HG02852 (cell line): Measurements from ENCODE around the gene POLR3GL.
A peak's percentile ranks its signal among the peaks of the same experiment; 100 is the strongest.

Source experiments
- ATAC-seq: cut with Tn5 transposase; IDR thresholded peaks from one replicate; pipeline ENCODE4 v1.9.1; 2021; ENCODE audit warnings: mild to moderate bottlenecking, moderate library complexity; ENCODE audit not compliant: unreplicated experiment

POLR3GL gene

DNA sequence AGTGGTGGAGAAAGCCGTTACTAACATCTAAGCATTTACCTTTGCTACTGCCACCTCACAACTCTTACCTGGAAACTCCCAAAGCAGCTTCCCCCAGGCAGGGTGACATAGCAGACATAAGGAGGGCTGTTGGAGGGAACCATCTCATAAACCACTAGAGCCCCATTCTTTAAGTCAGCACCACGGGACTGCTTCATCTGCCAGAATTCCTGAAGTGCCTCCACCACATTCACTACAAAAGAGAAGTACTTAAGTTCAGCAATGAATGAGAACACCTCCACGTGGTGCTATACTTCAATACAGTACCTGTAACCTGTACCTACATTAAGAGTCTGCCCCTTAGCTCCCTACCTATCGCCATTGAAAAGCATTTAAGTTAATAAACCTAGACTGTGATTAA is 16.9 kb upstream of the POLR3GL start:
- ATAC-seq, result no peak

DNA sequence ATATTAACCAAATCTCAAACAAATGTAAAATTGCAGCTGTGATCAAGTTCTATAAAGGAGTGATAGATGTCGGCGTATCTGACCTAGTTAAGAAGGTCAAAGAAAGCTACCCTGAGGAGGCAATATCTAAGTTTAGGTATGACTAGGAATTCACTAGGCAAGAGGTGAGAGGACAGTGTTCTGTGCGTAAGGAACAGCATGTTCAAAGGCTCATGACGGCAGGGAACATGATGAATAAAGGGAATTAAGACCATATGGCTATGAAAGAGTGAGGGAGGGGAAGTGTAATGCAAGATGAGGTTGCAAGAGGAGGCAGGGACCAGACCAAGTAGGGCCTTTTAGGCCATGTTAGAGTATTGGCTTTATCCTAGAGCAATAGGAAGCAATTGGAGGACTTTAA is 15.3 kb upstream of the POLR3GL start:
- no peak for ATAC-seq

DNA sequence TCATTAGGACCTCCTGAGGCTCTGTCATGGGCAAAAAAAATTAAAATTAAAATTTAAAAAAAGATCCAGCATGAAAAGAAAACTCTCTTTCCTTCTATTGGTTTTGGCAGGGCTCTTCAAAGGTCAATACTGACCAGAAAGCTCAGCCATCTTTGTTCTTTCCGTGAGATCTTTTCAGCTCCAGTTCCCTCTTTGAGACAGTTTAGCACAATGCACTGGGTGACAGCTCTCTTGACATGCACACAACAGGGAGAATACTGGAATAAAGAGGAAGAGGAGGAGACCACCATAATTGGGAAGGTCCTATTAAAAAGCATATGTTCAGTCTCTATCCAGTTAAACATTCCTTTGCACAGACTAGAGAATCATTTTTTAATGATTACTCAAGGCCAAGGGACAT is 13.0 kb upstream of the POLR3GL start:
- no peak for ATAC-seq

DNA sequence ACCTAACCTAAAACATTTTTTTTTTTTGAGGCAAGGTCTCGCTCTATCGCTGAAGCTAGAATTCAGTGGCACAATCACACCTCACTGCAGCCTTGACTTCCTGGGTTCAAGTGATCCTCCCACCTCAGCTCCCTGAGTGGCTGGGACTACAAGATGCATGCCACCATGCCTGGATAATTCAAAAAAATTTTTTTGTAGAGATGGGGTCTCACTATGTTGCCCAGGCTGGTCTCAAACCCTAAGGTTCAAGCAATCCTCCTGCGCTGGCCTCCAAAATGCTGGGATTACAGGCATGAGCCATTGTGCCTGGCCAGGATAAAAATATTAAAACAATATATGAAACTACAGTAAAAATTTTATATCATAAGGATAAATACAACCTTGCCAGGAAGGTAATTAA is 11.6 kb upstream of the POLR3GL start:
- ATAC-seq, result no peak

DNA sequence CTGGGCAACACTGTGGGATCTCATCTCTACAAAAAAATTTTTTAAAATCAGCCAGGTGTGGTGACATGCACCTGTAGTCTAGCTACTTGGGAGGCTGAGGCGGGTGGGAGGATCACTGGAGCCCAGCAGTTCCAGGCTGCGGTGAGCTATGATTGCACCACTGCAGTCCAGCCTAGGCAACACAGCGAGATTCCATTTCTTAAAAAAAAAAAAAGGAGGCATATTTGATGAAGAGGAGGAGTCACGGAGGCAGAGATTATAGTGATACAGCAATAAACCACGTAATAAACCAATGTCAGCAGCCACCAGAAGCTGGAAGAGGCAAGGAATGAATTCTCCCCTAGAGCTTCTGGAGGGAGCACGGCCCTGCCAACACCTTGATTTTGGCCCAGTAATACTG is 10.6 kb upstream of the POLR3GL start:
- ATAC-seq, result no peak

DNA sequence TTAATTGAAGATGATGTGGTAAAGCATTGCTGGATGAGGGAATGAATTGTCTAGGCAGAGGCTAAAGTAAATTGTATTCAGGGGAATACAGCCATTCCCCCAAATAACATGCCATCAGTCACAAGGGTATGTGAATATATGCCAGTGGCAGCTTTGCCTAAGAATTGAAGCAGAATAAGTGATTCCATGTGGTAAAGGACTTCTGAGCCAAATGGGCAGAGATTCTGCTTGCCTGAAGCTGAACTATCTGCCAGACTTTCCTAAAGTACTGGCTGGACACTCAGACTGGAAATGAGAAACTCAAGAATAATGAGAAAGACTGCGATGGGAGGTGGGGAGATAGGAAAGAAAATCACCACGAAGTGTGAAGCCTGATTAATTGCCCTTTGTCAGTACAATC is 9.1 kb upstream of the POLR3GL start:
- no peak for ATAC-seq

DNA sequence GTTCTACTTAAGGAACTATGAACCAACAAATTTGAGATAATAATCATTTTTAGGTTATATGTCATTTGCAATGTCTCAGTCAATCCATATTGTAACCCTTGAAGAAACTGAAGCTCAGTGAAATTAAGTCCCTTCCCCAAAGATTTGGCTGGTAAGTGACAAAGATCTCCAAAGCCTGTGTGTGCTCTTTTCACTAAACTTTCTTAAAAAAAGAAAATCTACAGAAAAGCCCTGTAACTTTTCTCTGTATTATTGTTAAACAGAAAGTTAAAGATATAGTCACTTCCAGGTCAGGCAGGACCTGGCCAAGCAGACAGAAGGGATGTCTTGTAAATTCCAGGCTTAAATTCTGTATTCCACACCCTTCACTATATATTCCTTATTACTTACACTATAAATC is 8.1 kb upstream of the POLR3GL start:
- no peak for ATAC-seq

DNA sequence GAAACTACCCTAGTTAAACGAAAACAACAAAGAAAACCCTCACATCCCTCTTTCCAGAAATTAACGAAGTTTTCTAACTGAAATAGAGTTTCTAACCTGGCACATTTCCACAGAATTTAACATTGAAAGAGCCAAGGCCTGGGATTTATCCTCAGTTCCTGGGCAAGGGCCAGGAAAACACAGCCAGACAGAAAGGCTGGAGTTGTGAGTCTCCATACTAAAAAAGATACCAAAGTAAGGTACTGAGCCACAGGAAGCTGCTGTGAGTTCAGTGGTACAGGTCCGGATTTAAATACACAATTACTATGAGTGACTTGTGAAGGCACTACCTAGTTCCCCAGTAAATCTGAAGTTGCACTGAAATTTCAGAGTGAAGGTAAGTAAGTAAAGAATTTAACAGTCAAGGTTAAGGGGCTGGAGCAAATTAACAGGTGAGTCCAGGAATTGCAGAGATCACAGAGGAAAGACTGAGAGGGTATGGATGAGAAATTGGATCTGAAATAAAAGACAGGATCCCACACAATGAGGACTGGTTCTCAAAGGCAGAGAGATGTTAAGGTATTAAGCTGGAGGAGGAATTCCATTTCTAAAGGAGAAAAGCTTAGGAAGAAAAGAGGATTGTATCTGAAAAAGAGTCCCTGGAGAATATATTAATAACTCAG is 7.6 kb upstream of the POLR3GL start:
- ATAC-seq, result no peak

DNA sequence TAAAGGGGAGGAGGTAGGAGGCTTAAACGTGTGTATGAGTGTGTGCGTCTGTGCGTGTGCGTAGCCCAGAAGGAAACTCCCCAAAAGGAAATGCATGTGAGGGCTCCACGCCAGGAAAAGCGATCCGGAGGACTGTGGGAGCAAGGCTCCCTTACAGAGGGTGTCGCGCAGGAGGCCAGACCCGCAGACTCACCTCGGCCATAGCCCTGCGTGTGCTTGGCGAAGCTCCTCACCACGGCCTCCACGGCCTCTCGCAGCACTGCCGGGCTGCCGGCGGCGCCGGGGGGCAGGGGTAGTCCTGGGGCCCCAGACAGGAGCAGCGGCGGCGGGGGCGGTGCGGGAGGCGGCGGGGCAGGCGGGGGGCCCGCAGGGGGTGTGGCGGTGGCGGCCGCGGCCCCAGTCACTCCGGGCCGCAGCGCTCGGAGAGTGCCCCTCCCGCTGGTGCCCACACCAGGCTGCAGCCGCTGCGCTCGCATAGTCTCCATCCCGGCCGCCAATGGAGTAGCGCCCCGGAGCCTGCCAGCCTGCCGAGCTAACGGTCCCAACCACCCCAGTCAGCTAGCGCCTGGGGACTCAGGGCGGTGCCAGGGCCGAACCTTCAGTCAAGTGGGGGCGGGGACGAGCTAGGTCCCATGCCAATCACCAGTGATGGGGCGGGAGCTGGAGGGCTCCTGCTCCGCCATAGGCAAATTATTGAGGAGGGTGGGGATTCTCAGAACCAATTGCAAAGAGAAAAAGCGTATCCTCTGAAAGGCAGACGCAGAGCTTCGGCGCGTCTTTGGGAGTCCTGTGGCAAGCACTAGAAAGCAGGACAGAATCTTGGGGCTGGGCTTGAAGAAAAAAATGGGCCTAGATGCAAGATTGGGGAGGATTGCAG is 6.8 kb upstream of the POLR3GL start, which contains the start of gene LIX1L:
Gene LIX1L, minus strand, starts transcription at position 575 of the 877 bp plus-strand sequence. Its CDS starts 90 bp downstream, at position 485.
- peak; percentile 84 for ATAC-seq

DNA sequence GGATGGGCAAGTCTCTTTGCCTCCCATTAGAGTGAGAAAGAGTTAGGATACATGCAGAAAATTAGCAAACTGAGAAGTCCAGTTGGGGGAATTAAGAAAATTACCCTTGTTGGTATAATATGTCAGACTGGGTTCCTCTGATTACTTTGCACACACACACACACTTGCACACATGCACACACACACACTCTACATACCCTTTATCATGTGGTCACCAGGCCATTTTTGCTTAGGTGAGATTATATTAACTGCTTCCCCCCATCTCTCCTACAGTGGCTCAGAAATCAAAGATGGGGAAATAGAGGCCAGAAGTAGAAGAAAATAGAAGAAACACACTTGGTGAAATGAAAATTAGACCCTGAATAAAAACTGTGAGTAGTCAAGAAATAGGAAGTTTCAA is 5.8 kb upstream of the POLR3GL start:
- ATAC-seq, result no peak

DNA sequence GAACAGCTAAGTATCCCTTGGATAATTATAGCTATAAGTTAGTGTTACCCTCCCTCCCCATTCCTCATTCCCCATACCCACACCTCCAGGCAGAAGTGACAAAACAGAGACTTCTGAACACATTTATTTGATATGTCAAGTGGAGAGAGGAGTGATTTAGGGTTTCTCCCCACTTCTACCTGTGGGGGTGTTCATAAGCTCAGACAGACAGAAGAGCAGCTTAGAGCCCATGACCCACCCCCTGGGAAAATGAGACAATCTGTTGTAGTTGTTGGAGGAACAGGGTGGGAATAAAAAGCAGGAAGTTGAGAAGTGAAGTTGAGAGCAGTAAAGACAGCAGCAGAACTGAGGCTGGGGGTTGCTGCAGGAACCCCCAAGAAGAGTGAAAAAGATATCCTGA is 5.2 kb upstream of the POLR3GL start:
- no peak for ATAC-seq

DNA sequence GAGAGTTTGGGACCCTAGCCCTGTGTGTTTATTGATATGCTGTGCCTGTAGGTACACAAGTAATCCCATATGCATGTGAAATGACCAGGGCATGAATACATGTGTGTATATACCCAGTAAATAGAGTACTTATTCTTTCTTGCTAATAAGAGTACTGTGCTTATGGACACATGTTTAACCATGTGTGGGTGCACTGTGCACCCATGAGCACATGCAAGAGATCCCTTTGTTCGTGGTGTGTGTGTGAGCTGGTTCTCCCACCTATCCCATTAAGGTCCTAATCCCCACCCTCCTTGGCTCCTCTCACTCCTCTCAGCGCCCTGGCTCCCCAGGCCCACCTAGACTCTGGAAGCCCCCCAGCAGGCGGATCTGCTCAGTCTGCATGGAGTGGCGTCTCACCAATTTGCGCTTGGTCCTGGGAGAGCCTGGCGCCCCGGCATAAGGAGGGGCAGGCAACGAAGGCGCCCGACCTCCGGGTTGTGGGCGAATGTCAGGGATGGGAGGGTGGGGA is 4.5 kb upstream of the POLR3GL start:
- no peak for ATAC-seq

DNA sequence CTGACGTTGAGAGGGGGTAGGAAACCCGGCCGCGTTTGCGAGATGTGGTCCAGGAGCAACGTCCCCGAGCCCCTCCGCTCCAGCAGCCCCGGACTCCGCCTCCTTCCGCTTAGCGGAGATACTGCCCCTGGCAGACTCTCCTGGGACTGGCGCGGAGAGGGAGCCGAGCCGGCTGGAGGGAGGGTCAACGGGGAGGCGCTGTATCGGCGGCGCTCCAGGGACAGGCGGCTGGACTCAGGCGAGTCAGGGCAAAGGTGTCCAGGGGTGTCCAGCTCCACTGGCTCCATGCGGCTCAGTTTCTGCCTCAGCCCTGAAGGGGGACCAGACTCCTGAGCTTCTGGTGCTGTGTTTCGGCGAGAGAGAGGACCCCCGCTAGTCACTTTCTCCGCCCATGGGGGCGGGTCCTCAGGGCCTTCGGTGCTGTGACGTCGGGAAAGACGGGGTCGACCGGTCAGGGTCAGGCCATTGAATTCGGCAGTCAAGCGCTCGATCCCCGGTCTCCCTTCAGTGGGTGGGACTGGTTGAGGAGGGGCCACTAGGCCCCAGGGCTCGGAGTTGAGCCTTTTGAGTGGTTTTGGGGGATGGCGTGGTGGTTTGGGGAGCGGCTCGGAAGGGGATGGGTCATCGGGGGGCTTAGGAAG is 3.9 kb upstream of the POLR3GL start:
- no peak for ATAC-seq

DNA sequence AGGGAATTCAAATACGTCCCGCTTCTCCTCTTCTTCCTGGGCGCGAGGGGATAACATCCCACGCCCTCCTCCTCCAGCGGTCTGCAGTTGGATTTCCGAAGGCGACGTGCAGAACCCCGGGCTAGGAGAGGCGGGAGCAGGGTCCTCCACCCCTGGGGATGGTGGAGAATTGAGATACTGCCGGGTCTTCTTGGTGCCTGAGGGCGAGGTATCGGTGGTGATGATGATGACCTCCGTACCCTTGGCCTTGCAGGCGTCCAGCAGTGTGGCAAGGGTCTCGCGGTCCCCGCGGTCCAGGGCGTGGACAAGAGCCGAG is 3.4 kb upstream of the POLR3GL start:
- ATAC-seq, result no peak

DNA sequence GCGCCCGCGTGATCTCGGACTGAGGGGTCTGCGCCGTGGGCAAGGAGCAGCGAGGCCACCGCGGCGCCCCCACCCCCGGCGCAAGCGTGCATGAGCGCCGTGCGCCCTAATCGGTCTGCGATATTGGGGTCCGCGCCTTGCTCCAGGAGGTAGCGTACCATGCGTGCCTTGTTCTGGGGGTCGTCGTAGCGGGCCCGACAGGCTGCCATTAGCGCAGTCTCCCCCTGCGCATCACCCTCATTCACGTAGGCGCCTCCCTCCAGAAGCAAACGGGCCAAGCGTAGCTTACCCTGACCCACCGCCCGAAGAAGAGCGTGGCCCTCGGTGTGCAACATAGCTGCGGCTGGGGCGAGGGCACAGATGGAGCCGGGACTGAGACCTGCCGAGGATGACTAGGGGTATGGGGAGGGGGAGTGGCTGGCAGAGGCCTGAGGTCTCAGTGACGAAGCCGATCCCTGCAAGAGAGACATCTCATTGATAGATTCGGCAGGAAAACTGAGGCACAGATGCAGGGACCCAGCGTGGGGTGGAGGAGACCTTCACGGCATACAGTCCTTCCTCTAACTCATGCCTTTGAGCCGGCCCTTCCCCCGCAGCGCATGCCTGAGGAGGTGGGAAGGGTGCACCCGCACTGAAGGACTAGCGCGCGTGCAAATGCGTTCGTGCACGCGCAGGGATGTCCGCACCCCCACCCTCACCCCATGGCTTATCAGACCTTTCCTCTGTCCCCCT is 2.9 kb upstream of the POLR3GL start:
- ATAC-seq, result no peak

DNA sequence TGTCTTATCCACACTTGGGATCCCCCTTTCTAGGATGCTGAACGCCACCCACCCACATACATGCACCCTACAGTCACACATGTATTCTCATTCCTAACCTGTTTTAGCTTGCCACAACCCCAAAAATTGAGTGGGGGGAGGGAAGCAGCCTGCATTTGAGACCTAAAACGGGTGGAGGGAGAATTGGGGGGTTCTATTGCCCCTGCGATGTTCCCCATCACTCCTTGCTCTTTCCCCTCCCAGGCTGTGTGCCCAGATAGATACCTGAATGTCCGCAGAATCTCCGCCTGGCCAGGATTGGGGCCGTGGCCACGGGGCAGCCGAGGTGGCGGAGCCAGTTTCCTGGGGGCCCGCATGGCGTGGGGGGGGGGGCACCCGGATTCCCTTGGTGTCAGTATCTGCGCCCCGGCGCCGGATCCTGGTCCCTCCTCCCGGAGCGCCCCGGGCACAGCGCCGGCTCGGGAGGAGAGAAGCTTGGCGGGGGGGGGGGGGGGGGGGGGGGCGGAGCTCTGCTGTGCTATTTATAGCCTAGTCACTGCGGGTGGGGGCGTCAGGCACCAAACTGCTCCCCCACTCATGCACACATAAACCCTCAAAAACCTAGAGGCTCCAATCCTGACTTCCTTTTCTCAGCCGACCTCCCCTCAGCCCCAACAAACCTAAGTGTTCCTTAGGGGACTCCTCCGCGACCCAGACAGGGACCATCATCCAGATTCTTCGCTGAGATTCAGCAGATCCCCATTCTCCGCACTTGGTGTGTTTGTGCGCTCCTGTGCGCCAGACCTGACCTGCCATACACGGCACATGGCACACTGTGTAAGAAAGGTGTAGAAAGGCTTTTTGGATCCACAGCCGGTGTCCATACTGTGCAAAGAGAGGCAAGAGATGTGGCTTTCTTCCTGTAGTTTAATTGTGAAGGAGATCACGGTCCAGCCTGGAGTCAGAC is 2.1 kb upstream of the POLR3GL start:
- ATAC-seq, result no peak

DNA sequence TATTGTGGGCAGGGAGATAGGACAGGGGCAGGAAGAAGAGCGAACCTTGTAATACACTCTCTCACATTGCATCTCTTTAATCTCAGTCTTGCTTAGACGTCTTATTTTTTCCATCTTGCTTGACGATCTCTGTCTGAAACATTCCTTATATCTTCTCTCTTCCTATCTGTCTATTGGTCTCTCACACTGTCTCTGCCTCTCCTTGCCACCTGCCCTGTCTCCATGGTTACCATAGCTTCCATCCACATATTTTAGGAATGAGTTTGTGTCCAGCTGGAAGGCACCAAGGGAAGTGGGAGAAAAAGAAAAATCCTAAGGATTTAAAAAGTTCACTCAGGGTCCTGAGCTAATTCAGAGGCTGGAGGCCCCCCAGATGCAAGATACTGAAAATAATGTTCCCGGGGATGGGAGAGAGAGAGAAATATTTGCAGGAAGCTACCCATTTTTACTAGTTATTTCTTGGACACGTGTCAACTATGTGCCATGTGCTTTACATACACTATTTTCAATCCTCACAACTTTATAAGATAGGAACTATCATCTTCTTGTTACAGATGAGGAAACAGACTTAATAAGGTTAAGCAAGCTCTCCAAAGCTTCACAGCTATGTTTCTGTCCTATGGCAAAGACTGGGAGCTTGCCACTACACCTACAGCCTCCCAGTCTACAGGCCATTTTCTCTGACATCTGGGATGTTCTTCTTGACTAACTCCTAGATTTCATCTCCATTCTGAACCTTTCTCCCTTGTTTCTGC is 1.0 kb upstream of the POLR3GL start:
- ATAC-seq, result no peak

DNA sequence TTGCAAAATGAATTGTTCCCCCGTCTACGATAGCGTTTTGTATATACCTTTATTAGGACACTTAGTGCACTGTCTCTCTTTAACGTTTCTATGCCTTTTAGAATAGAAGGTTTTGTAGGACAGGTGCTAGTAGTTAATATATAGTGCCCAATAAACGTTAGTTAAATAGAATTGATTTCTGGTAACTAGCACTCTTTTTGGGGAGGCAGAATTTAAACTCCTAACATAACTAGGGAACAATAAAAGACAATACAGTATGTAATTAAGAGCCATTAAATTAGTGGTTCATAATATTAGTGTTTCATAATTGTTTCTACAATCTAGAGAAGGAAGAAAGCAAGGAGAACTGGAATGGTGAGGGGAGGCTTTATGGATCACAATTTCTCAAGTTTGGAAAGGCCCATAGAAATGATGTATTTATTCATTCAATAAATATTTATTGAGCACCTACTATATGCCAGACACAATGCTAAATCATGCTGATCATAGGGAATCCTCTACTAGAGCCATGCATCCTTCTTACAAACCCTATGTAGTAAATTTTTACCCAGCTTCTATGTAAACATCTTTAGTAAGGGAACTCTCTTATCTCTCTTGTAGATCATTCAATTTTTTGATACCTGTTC is 742 bp downstream of the POLR3GL start:
- no peak for ATAC-seq

DNA sequence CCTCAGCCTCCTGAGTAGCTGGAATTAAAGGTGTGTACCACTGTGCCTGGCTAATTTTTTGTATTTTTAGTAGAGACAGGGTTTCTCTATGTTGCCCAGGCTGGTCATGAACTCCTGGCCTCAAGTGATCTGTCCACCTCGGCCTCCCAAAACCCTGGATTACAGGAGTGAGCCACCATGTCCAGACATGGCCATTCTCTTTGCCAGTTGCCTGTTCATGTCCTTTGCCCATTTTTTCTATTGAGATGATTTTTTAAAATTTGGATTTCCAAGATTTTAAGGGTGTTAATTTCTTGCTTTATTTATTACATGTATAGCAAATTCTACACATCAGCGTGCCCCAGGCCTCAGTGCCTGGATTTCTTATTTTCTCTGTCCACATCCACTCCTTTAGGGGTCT is 2.8 kb downstream of the POLR3GL start:
- no peak for ATAC-seq
